H1 (cell line): ENCODE results near the gene VEPH1. TPM values are rescaled to one million over a fixed set of nuclear protein-coding genes. Genes with fewer than 3 reads are reported as not detected.

ENCODE experiments used
- CTCF ChIA-PET: fragments of 300-600 bp; sonication (Branson Sonifier 250); formaldehyde crosslinking; loops from one replicate; lab custom pipeline; 2021; ENCODE audit not compliant: partially characterized antibody; lab: Charles Lee
- POLR2A ChIA-PET: fragments of 300-600 bp; sonication (Branson Sonifier 250); formaldehyde crosslinking; loops from one replicate; lab custom pipeline; 2021; ENCODE audit warnings: inconsistent platforms; ENCODE audit not compliant: partially characterized antibody; lab: Charles Lee
- DNase-seq, 2 experiments: peaks; one replicate each; pipeline versions ENCODE4 v3.0.0 to v3.0.0-alpha.2; 2010 to 2022; ENCODE audit warnings: low spot score in 2 of 2, low read depth in 1 of 2, mixed read lengths in 1 of 2
- FAIRE-seq: peaks from 2 replicates; lab custom pipeline; 2011; peaks lifted over from hg19 to GRCh38; lab: Jason Lieb, UNC
- H2AFZ ChIP-seq: 2 replicates; pipeline ENCODE4 v1.8.1; 2012; ENCODE audit warnings: low read length, inconsistent platforms
- H2AK5ac ChIP-seq: 2 replicates; pipeline ENCODE4 v1.6.1; 2013; ENCODE audit warnings: low read depth, low read length
- H2BK120ac ChIP-seq: replicated peaks from 2 replicates; pipeline ENCODE3; 2013; ENCODE audit warnings: low read depth, low read length, inconsistent platforms
- H2BK12ac ChIP-seq: 2 replicates; pipeline ENCODE4 v1.6.1; 2013; ENCODE audit warnings: low read depth, low read length
- H2BK15ac ChIP-seq: 2 replicates; pipeline ENCODE4 v1.6.1; 2013; ENCODE audit warnings: low read length
- H2BK20ac ChIP-seq: 2 replicates; pipeline ENCODE4 v1.6.1; 2013; ENCODE audit warnings: low read length
- H2BK5ac ChIP-seq: 2 replicates; pipeline ENCODE4 v1.6.1; 2013; ENCODE audit warnings: low read depth, low read length
- H3K14ac ChIP-seq: 2 replicates; pipeline ENCODE4 v1.6.1; 2013; ENCODE audit warnings: inconsistent platforms; ENCODE audit not compliant: insufficient read length
- H3K18ac ChIP-seq: 2 replicates; pipeline ENCODE4 v1.6.1; 2013; ENCODE audit warnings: low read length; ENCODE audit errors: extremely low read depth
- H3K23ac ChIP-seq: 2 replicates; pipeline ENCODE4 v1.6.1; 2013; ENCODE audit warnings: inconsistent platforms; ENCODE audit not compliant: insufficient read length
- H3K23me2 ChIP-seq: 2 replicates; pipeline ENCODE4 v1.6.1; 2013; ENCODE audit warnings: low read depth, low read length
- H3K27ac ChIP-seq: 2 replicates; pipeline ENCODE4 v1.6.1; 2011; ENCODE audit warnings: low read depth, low read length, inconsistent platforms
- H3K27me3 ChIP-seq, 4 experiments: replicated peaks in 1 of 4; 1 replicate in 1 of 4; 2 replicates in 3 of 4; pipeline versions ENCODE4 v1.6.1 to v1.8.1; 2011 to 2013; ENCODE audit warnings: low read length in 3 of 4, mild to moderate bottlenecking in 3 of 4, inconsistent platforms in 2 of 4, mixed read lengths in 2 of 4, moderate library complexity in 1 of 4; ENCODE audit not compliant: control insufficient read depth in 3 of 4, insufficient read depth in 3 of 4; ENCODE audit errors: extremely low read depth in 1 of 4
- H3K36me3 ChIP-seq, 4 experiments: 2 replicates each; pipeline versions ENCODE4 v1.6.1 to v1.8.1; 2011 to 2013; ENCODE audit warnings: mild to moderate bottlenecking in 4 of 4, low read length in 3 of 4, moderate library complexity in 2 of 4, control low read depth in 1 of 4, inconsistent platforms in 1 of 4; ENCODE audit not compliant: insufficient read depth in 4 of 4, control insufficient read depth in 2 of 4
- H3K4ac ChIP-seq: replicated peaks from 2 replicates; pipeline ENCODE3; 2013; ENCODE audit warnings: low read length, low read depth, mixed read lengths, inconsistent platforms; ENCODE audit not compliant: insufficient read length
- H3K4me1 ChIP-seq, 4 experiments: replicated peaks in 1 of 4; 1 replicate in 1 of 4; 2 replicates in 3 of 4; pipeline versions ENCODE4 v1.6.1 to v1.8.1; 2011 to 2013; ENCODE audit warnings: low read length in 3 of 4, inconsistent platforms in 2 of 4, mixed read lengths in 1 of 4; ENCODE audit not compliant: insufficient read depth in 4 of 4, control insufficient read depth in 3 of 4
- H3K4me2 ChIP-seq, 2 experiments: 2 replicates each; pipeline versions ENCODE4 v1.6.1 to v1.8.1; 2011 to 2013; ENCODE audit warnings: low read depth in 2 of 2, low read length in 2 of 2, control low read depth in 1 of 2, inconsistent platforms in 1 of 2, mild to moderate bottlenecking in 1 of 2; ENCODE audit not compliant: insufficient read depth in 1 of 2
- H3K4me3 ChIP-seq, 4 experiments: fragments of 200-600, 300-600 bp in 1 of 4; sonication (generic), shearing (Covaris generic), sonication (Bioruptor Twin) in 1 of 4; 2 replicates each; pipeline versions ENCODE4 v1.5.1 to v1.8.1; 2011 to 2016; ENCODE audit warnings: low read length in 4 of 4, low read depth in 3 of 4, control low read depth in 2 of 4, inconsistent platforms in 2 of 4, mild to moderate bottlenecking in 2 of 4, mixed read lengths in 1 of 4, moderate library complexity in 1 of 4; ENCODE audit not compliant: insufficient read depth in 2 of 4; ENCODE audit errors: extremely low read depth in 1 of 4
- H3K56ac ChIP-seq: replicated peaks from 2 replicates; pipeline ENCODE3; 2013; ENCODE audit warnings: low read depth, mild to moderate bottlenecking, mixed read lengths, low read length, inconsistent platforms; ENCODE audit not compliant: insufficient read length
- H3K79me1 ChIP-seq: 2 replicates; pipeline ENCODE4 v1.6.1; 2013; ENCODE audit warnings: low read depth, low read length, control low read depth
- H3K79me2 ChIP-seq, 2 experiments: 2 replicates each; pipeline versions ENCODE4 v1.6.1 to v1.8.1; 2012 to 2013; ENCODE audit warnings: low read length in 2 of 2, mild to moderate bottlenecking in 2 of 2, inconsistent platforms in 1 of 2; ENCODE audit not compliant: insufficient read depth in 2 of 2, control insufficient read depth in 1 of 2
- H3K9ac ChIP-seq, 4 experiments: replicated peaks in 1 of 4; 1 replicate in 1 of 4; 2 replicates in 3 of 4; pipeline versions ENCODE4 v1.6.1 to v1.8.1; 2011 to 2013; ENCODE audit warnings: low read depth in 3 of 4, low read length in 3 of 4, control low read depth in 2 of 4, mild to moderate bottlenecking in 2 of 4, moderate library complexity in 2 of 4, inconsistent platforms in 1 of 4; ENCODE audit errors: extremely low read depth in 1 of 4
- H3K9me3 ChIP-seq, 2 experiments: 2 replicates each; pipeline versions ENCODE4 v1.6.1 to v1.8.1; 2012 to 2013; ENCODE audit warnings: mild to moderate bottlenecking in 2 of 2, moderate library complexity in 2 of 2, control low read depth in 1 of 2, inconsistent platforms in 1 of 2, low read depth in 1 of 2, low read length in 1 of 2, mixed read lengths in 1 of 2; ENCODE audit not compliant: insufficient read depth in 2 of 2
- H4K20me1 ChIP-seq, 2 experiments: replicated peaks in 1 of 2; 2 replicates each; pipeline versions ENCODE3 to v1.8.1; 2011 to 2013; ENCODE audit warnings: inconsistent platforms in 2 of 2, low read length in 2 of 2, mild to moderate bottlenecking in 1 of 2; ENCODE audit not compliant: insufficient read depth in 2 of 2, control insufficient read depth in 1 of 2
- H4K5ac ChIP-seq: 2 replicates; pipeline ENCODE4 v1.6.1; 2013; ENCODE audit warnings: low read length, low read depth, mixed read lengths, inconsistent platforms; ENCODE audit not compliant: insufficient read length
- H4K8ac ChIP-seq: 2 replicates; pipeline ENCODE4 v1.8.0; 2013; ENCODE audit warnings: mild to moderate bottlenecking, moderate library complexity, low read length, inconsistent platforms; ENCODE audit not compliant: insufficient read depth; ENCODE audit errors: extremely low read depth
- H4K91ac ChIP-seq: replicated peaks from 2 replicates; pipeline ENCODE3; 2013; ENCODE audit warnings: low read length, mixed read lengths, inconsistent platforms; ENCODE audit not compliant: insufficient read length
- EGR1 ChIP-seq: IDR thresholded peaks from 2 replicates; pipeline ENCODE4 v1.6.1; 2011; ENCODE audit warnings: low read depth, low read length, borderline replicate concordance
- KDM1A ChIP-seq: fragments of 200-600, 300-600 bp; sonication (generic); IDR thresholded peaks from 2 replicates; pipeline ENCODE4 v1.7.1; 2016; ENCODE audit warnings: mild to moderate bottlenecking, low read length, borderline replicate concordance
- PHF8 ChIP-seq: fragments of 200-600 bp; sonication (generic); conservative IDR thresholded peaks from 2 replicates; pipeline ENCODE4 v1.7.1; 2012; ENCODE audit warnings: low read depth, mild to moderate bottlenecking, inconsistent platforms, low read length, moderate library complexity
- POU5F1 ChIP-seq: IDR thresholded peaks from 2 replicates; pipeline ENCODE4 v1.6.1; 2011; ENCODE audit warnings: low read depth, mild to moderate bottlenecking, low read length, moderate library complexity
- RAD21 ChIP-seq, 2 experiments: IDR thresholded peaks in 1 of 2; conservative IDR thresholded peaks in 1 of 2; 2 replicates each; pipeline ENCODE4 v1.6.1; 2011; ENCODE audit warnings: low read depth in 2 of 2, low read length in 2 of 2, improper control_type of control experiment in 1 of 2, inconsistent platforms in 1 of 2, mild to moderate bottlenecking in 1 of 2, moderate library complexity in 1 of 2
- RBBP5 ChIP-seq: IDR thresholded peaks from 2 replicates; pipeline ENCODE4 v1.7.1; 2012; ENCODE audit warnings: low read depth, mild to moderate bottlenecking, inconsistent platforms, low read length, moderate library complexity, borderline replicate concordance
- RFX5 ChIP-seq: IDR thresholded peaks from 2 replicates; pipeline ENCODE4 v1.6.1; 2011; ENCODE audit warnings: low read depth, low read length, improper control_type of control experiment, borderline replicate concordance
- SP1 ChIP-seq: IDR thresholded peaks from 2 replicates; pipeline ENCODE4 v1.6.1; 2011; ENCODE audit warnings: low read depth, low read length
- SRF ChIP-seq: IDR thresholded peaks from 2 replicates; pipeline ENCODE4 v1.6.1; 2011; ENCODE audit warnings: mild to moderate bottlenecking, low read depth, low read length, moderate library complexity
- WGBS, 2 experiments: shearing (Covaris generic) in 1 of 2; methylation state at CpG; one replicate each; pipeline versions ENCODE4 v1.1.6 to v1.1.7; 2013 to 2015; ENCODE audit warnings: low lambda C conversion rate in 2 of 2, mixed read lengths in 2 of 2, inconsistent platforms in 1 of 2, low coverage in 1 of 2, missing lambda C conversion rate in 1 of 2; ENCODE audit not compliant: insufficient replicate concordance in 2 of 2, insufficient coverage in 1 of 2, insufficient read length in 1 of 2; ENCODE audit errors: extremely low coverage in 1 of 2, missing lambda C conversion rate in 1 of 2; 5-methylcytosine and 5-hydroxymethylcytosine counted together
- polyA plus RNA-seq, 7 experiments: library from polyadenylated mRNA; depleted of rRNA in 3 of 7; stranded (reverse) in 5 of 7; unstranded in 2 of 7; fragments of >200 nt in 5 of 7; fragments of 200-250 nt in 2 of 7; gene quantifications; 1 replicate in 5 of 7; 2 replicates in 1 of 7; 4 replicates in 1 of 7; pipeline versions ENCODE4 v1.2.1 to v1.2.3, GENCODE V29; 2011 to 2013; ENCODE audit warnings: missing spikeins in 2 of 7, mixed read lengths in 2 of 7
- total RNA-seq: library from RNA; stranded (reverse); fragmentation: NEBNext Ultra II Directional; extraction: Animal tissue kit (Norgen Biotek cat#: 25700); gene quantifications from 2 replicates; pipeline ENCODE4 v1.2.1, GENCODE V29; 2021
- TF ChIP-seq, protein P1 (sequence below): IDR thresholded peaks from 2 replicates; pipeline ENCODE4 v1.6.1; 2011; ENCODE audit warnings: low read depth, mild to moderate bottlenecking, low read length; ENCODE audit not compliant: insufficient read depth
- TF ChIP-seq, protein P2 (sequence below): IDR thresholded peaks from 2 replicates; pipeline ENCODE4 v1.6.1; 2012; ENCODE audit warnings: inconsistent platforms

The VEPH1 gene
- total and polyA plus RNA-seq, 2 of the 8 experiments (the other 6 are each of a cell fraction or from before 2014, with no cell fraction given), result 12.0 to 18.3 TPM

DNA sequence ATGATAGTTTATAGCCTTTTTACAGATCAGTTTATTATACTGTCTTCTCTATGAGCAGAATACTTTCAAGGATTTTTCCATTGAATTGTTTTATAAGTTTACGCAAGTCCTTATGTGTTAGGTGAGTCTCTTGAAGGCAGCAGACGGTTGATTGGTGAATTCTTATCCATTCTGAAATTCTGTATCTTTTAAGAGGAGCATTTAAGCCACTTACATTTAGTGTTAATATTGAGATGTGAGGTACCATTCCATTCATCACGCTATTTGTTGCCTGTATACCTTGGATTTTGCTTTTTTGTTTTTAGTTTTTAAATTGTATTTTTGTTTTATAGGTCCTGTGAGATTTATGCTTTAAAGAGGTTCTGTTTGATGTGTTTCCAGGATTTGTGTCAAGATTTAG is 32.5 kb upstream of the VEPH1 start:
- no peak overlapping the region for H3K9ac ChIP-seq
- CTCF ChIA-PET, result interaction anchor here (0.6 to 4.8 kb wide), 4 partner anchors 7 to 46 kb away, joined by 3 to 42 read pairs (median 4); no protein-coding TSS in a partner anchor
- no peaks in the 10 kb centered on the region for H3K9me3 ChIP-seq
- H4K91ac ChIP-seq, result no peak overlapping the region
- no peak overlapping the region for H2BK15ac ChIP-seq
- no peak overlapping the region for H3K27ac ChIP-seq
- no peaks in the 10 kb centered on the region for H3K23me2 ChIP-seq
- H2BK5ac ChIP-seq, result no peak overlapping the region
- H3K14ac ChIP-seq, result no peak overlapping the region
- H3K79me1 ChIP-seq, result no peaks in the 10 kb centered on the region
- H4K8ac ChIP-seq, result no peak overlapping the region
- no peak overlapping the region for H3K56ac ChIP-seq
- POLR2A ChIA-PET, result no interaction called here
- H2BK120ac ChIP-seq, result no peak overlapping the region
- H3K4ac ChIP-seq, result no peak overlapping the region
- H3K23ac ChIP-seq, result no peak overlapping the region
- H4K20me1 ChIP-seq, result no peaks in the 10 kb centered on the region
- no peak overlapping the region for H2BK12ac ChIP-seq
- DNase-seq (no peak), FAIRE-seq (no peak)
- H3K79me2 ChIP-seq, result no peaks in the 10 kb centered on the region
- H2BK20ac ChIP-seq, result no peak overlapping the region
- no peak overlapping the region for H3K4me3 ChIP-seq
- H3K36me3 ChIP-seq, result no peaks in the 10 kb centered on the region
- H3K18ac ChIP-seq, result no peak overlapping the region
- peaks cover 0 to 3% (median 1%) of the 10 kb centered on the region in 4 experiments; a peak in 2 of 7 replicates for H3K4me1 ChIP-seq
- no peak overlapping the region for H2AK5ac ChIP-seq
- no peak overlapping the region for H4K5ac ChIP-seq
- H3K4me2 ChIP-seq, result no peak overlapping the region
- no peak overlapping the region for H2AFZ ChIP-seq
- WGBS, 2 experiments, result 86% methylated on average over 3 of the region's 3 CpGs; no CpG with 5 or more reads in 1 of the 2 experiments
- TF ChIP-seq SRF (no peak), SP1 (no peak), RFX5 (no peak), RBBP5 (no peak), PHF8 (no peak), RAD21 (IDR thresholded peaks at IDR 0.05 in 1 of 2, conservative IDR thresholded peaks at IDR 0.05 in 1 of 2; ENCODE audit: low read depth in 2 of 2, low read length in 2 of 2) (no peak), EGR1 (no peak), KDM1A (no peak), POU5F1 (no peak)
- TF ChIP-seq, protein P1, sequence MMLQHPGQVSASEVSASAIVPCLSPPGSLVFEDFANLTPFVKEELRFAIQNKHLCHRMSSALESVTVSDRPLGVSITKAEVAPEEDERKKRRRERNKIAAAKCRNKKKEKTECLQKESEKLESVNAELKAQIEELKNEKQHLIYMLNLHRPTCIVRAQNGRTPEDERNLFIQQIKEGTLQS, result no peak
- TF ChIP-seq, protein P2, sequence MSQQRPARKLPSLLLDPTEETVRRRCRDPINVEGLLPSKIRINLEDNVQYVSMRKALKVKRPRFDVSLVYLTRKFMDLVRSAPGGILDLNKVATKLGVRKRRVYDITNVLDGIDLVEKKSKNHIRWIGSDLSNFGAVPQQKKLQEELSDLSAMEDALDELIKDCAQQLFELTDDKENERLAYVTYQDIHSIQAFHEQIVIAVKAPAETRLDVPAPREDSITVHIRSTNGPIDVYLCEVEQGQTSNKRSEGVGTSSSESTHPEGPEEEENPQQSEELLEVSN, result no peak
- H3K27me3 ChIP-seq, result no peaks in the 10 kb centered on the region
